Heart left ventricle (tissue), 16 donors: ENCODE data around the gene PLA2G6. TPM values are rescaled to one million over a fixed set of nuclear protein-coding genes. Genes with fewer than 3 reads are reported as not detected.

ENCODE experiments used
- ATAC-seq, 4 donors: fragments of 200-7000 bp; cut with Tn5 transposase; one replicate each; pipeline ENCODE4 v1.9.1; 2020 to 2022; ENCODE audit warnings: moderate library complexity in 4 of 4, mild to moderate bottlenecking in 3 of 4, moderate number of reproducible peaks in 1 of 4
- DNase-seq, 5 donors: peaks; one replicate each; pipeline ENCODE4 v3.0.0-alpha.2; 2020
- H3K27ac ChIP-seq, 12 donors: fragments of 200-600 bp; sonication (generic) in 4 of 12; one replicate each; pipeline versions ENCODE4 v1.5.0 to v1.8.0; 2016 to 2022; ENCODE audit warnings: mild to moderate bottlenecking in 2 of 12
- H3K27me3 ChIP-seq, 9 donors: fragments of 200-600 bp; sonication (generic) in 2 of 9; one replicate each; pipeline versions ENCODE4 v1.5.1 to v1.8.0; 2016 to 2022; ENCODE audit warnings: mild to moderate bottlenecking in 3 of 9
- H3K36me3 ChIP-seq, 9 donors: fragments of 200-600 bp; sonication (generic) in 2 of 9; one replicate each; pipeline versions ENCODE4 v1.5.0 to v1.8.0; 2018 to 2022; ENCODE audit warnings: mild to moderate bottlenecking in 2 of 9
- H3K4me1 ChIP-seq, 12 donors: fragments of 200-600 bp; sonication (generic) in 4 of 12; one replicate each; pipeline versions ENCODE4 v1.5.0 to v1.8.0; 2016 to 2022; ENCODE audit warnings: mild to moderate bottlenecking in 3 of 12
- H3K4me3 ChIP-seq, 12 donors: fragments of 200-600 bp; sonication (generic) in 4 of 12; one replicate each; pipeline versions ENCODE4 v1.5.0 to v1.8.0; 2017 to 2022; ENCODE audit warnings: mild to moderate bottlenecking in 9 of 12, moderate library complexity in 4 of 12
- H3K9me3 ChIP-seq, 12 donors: fragments of 200-600 bp; sonication (generic) in 4 of 12; one replicate each; pipeline versions ENCODE4 v1.5.0 to v1.8.0; 2016 to 2022; ENCODE audit warnings: mild to moderate bottlenecking in 1 of 12
- POLR2A ChIP-seq, 2 donors: fragments of 450-650 bp; IDR thresholded peaks; one replicate each; pipeline ENCODE4 v1.6.1; 2017; ENCODE audit warnings: antibody characterized with exemption in 2 of 2, mild to moderate bottlenecking in 2 of 2, moderate library complexity in 2 of 2
- WGBS, 4 donors: extraction: QIAGEN DNeasy Blood & Tissue Kit in 2 of 4; methylation state at CpG; one replicate each; pipeline versions ENCODE4 v1.1.5 to v1.1.7; 2013 to 2018; 5-methylcytosine and 5-hydroxymethylcytosine counted together
- intact Hi-C, 10 donors: fragments of 100-400 bp; cut with DNase I; formaldehyde crosslinking; loops; one replicate each; pipeline versions ENCODE4 v1.11.1 to v1.14.2; 2022
- polyA plus RNA-seq, 2 donors: library from polyadenylated mRNA; stranded (reverse); fragments of 200-250 nt; gene quantifications; one replicate each; pipeline ENCODE4 v1.2.3, GENCODE V29; 2013
- total RNA-seq, 9 donors: library from RNA; depleted of rRNA in 2 of 9; stranded (reverse); fragments of >200 nt in 2 of 9; fragmentation: NEBNext Ultra II Directional in 3 of 9; extraction: Animal tissue kit (Norgen Biotek cat#: 25700) in 3 of 9; gene quantifications; one replicate each; pipeline versions ENCODE4 v1.1.0 to v1.2.4, GENCODE V29; 2016 to 2023
- TF ChIP-seq, protein P1 (sequence below), 12 donors: fragments of 200-600 bp; sonication (generic) in 4 of 12; IDR thresholded peaks; one replicate each; pipeline versions ENCODE4 v1.5.0 to v1.8.0; 2018 to 2022; ENCODE audit warnings: antibody characterized with exemption in 12 of 12, mild to moderate bottlenecking in 5 of 12
- donor health status: ischemic (EF 13 %, LVEDD 7.1; RV severe dilation, severe dysfunction).
- donor health status: healthy with polysubstance abuse.
- donor health status: DM: no; HTN: yes; CAD: no.
- donor health status: DM: no; HTN: no; CAD: no.
- donor health status: ischemic (EF 25% LVEDD 6.9; RV normal size, moderate dysfunction).
- donor health status: ischemic (EF 25% LVEDD 5.7; RV mildly dilated, moderate dysfunction).
- donor health status: healthy.
- donor health status: DM: yes; HTN: yes; CAD: no.
- donor health status: ischemic (EF 35%, LVEDD 5.7; RV mildly dilated, moderate dysfunction).
- donor health status: nonischemic (EF 11% LVEDD 7.7; RV severe dilation, severe dysfunction).
- donor health status: DM: yes; HTN: yes; CAD: no.
- donor health status: PGD.
- donor health status: ischemic (EF 29% LVEDD 5.4; RV normal size, mild dysfunction).
- donor health status: nonischemic (EF 23%, LVEDD 6.1; RV moderate dilation, normal function).

Gene PLA2G6
- total and polyA plus RNA-seq, 11 donors = 4.9 to 17.9 (median 11.0) TPM

DNA sequence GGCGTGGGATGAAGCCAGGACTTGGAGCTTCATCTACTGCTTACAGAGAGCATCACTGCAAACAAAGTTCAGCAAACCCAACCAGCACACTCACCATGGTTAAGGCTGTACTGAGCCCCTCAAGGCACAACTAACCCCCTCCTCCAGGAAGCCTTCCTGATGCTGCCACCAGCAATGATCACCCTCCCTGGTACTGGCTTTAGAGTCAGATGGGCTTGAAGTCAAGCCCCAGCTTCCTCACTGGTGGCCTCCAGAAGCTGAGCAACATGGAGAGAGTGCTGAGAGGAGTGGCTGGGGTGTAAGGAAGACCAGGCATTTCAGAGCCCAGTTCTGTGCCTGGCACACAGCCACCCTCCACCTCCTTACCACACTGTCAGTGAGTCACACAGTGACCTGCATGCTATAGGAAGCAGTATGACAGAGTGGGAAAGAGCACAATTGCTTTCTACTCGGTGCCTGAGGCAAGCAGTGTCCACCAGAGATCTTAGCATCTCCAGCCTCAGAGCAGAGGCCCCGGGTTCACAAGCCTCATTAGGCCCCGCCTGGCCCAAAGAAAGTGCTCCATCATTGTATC is 46.4 kb downstream of the PLA2G6 start:
- Histone ChIP-seq H3K9me3 (no peaks in the 10 kb centered on the region), H3K4me3 (no peak overlapping the region), H3K27ac (no peak overlapping the region), H3K27me3 (no peaks in the 10 kb centered on the region), H3K4me1 (peaks cover 0 to 14% (median 2%) of the 10 kb centered on the region in 12 donors), H3K36me3 (peaks cover 0 to 54% (median 6%) of the 10 kb centered on the region in 9 donors)
- intact Hi-C loops = no loop called here
- DNase-seq (no peak), ATAC-seq (no peak)
- TF ChIP-seq POLR2A (IDR thresholded peaks at IDR 0.05) = no peak
- TF ChIP-seq, protein P1, sequence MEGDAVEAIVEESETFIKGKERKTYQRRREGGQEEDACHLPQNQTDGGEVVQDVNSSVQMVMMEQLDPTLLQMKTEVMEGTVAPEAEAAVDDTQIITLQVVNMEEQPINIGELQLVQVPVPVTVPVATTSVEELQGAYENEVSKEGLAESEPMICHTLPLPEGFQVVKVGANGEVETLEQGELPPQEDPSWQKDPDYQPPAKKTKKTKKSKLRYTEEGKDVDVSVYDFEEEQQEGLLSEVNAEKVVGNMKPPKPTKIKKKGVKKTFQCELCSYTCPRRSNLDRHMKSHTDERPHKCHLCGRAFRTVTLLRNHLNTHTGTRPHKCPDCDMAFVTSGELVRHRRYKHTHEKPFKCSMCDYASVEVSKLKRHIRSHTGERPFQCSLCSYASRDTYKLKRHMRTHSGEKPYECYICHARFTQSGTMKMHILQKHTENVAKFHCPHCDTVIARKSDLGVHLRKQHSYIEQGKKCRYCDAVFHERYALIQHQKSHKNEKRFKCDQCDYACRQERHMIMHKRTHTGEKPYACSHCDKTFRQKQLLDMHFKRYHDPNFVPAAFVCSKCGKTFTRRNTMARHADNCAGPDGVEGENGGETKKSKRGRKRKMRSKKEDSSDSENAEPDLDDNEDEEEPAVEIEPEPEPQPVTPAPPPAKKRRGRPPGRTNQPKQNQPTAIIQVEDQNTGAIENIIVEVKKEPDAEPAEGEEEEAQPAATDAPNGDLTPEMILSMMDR (IDR thresholded peaks at IDR 0.05) = no peak
- WGBS, 4 donors = 85 to 95% (median 90%) methylated on average over 3 to 4 of the region's 4 CpGs

DNA sequence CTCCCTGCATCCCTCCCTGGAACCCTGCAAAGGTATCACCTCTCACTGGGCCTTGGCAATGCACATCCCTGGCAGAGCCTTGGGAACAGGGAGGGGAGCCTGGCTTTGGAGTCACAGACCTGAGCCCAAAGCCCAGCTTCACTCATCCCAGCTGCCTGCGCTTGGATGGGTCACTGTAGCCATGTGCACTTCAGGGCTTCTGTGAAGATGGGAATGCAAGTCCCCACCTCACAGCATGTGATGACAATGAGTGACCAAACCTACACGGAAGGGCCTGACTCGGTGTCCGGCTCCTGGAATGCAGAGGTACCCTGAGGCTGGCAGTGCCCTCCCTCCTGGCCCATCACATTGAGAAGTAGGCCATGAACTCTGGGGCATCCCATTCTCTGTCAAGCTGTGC is 48.3 kb downstream of the PLA2G6 start:
- ATAC-seq (no peak), DNase-seq (no peak)
- 93 to 100% (median 98%) methylated on average over 1 to 4 of the region's 4 CpGs for WGBS, 4 donors
- Histone ChIP-seq H3K9me3 (no peaks in the 10 kb centered on the region), H3K4me3 (no peak overlapping the region), H3K4me1 (peaks cover 0 to 14% (median 2%) of the 10 kb centered on the region in 12 donors), H3K27me3 (no peaks in the 10 kb centered on the region), H3K27ac (no peak overlapping the region), H3K36me3 (peaks cover 0 to 58% (median 7%) of the 10 kb centered on the region in 9 donors)
- TF ChIP-seq, protein P1 (IDR thresholded peaks at IDR 0.05) = no peak
- no peak for TF ChIP-seq POLR2A (IDR thresholded peaks at IDR 0.05)
- intact Hi-C loops = no loop called here

DNA sequence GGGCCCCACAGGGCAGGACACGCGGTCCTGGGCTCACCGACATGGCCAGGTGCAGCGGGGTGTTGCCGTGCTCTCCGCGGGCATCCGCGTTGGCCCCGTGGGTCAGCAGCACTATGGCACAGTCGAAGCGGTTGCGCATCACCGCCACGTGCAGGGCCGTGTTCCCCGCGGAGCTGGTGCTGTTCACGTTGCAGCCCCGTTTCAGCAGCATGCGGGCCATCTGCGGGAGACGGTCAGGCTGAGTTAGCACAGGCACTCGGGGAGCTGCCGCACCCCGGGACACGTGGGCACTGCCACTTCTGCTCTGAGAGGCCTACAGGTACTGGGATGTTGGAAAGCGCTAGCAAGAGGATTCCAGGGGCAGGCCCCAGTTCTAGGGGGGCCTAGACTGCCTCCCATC is 48.8 kb downstream of the PLA2G6 start:
- H3K36me3 ChIP-seq = peaks cover 0 to 56% (median 7%) of the 10 kb centered on the region in 9 donors
- 92 to 98% (median 97%) methylated on average over 13 to 28 of the region's 28 CpGs for WGBS, 4 donors
- intact Hi-C loops = no loop called here
- no peaks in the 10 kb centered on the region for H3K9me3 ChIP-seq
- ATAC-seq (no peak), DNase-seq (no peak)
- H3K27ac ChIP-seq = no peak overlapping the region
- H3K27me3 ChIP-seq = no peaks in the 10 kb centered on the region
- peaks cover 0 to 14% (median 2%) of the 10 kb centered on the region in 12 donors for H3K4me1 ChIP-seq
- H3K4me3 ChIP-seq = no peak overlapping the region
- TF ChIP-seq, protein P1 (IDR thresholded peaks at IDR 0.05) = no peak
- no peak for TF ChIP-seq POLR2A (IDR thresholded peaks at IDR 0.05)

DNA sequence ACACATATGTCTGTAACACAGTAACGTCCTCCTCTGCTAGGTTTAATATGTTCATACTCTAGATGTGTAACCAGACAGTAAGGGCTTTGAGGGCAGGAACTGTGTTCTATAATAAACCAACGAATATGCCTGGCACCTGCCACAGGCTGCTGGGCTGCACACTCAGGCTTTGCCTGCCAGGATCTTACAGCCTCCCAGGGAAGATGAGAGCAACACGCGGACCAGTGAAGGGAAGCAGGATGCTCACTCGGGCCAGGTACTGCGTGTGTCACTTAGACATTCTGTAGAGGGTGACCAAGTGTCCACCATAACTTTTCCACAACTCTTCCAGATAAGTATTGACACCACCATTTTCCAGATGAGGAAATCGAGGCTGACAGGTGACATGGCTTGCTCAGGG is 49.5 kb downstream of the PLA2G6 start:
- DNase-seq (no peak), ATAC-seq (no peak)
- H3K4me1 ChIP-seq = peaks cover 0 to 14% (median 2%) of the 10 kb centered on the region in 12 donors
- no peaks in the 10 kb centered on the region for H3K9me3 ChIP-seq
- WGBS, 4 donors = 89 to 93% (median 92%) methylated on average over 7 of the region's 7 CpGs
- peaks cover 0 to 55% (median 7%) of the 10 kb centered on the region in 9 donors for H3K36me3 ChIP-seq
- no peaks in the 10 kb centered on the region for H3K27me3 ChIP-seq
- no peak for TF ChIP-seq POLR2A (IDR thresholded peaks at IDR 0.05)
- TF ChIP-seq, protein P1 (IDR thresholded peaks at IDR 0.05) = no peak
- no peak overlapping the region for H3K4me3 ChIP-seq
- intact Hi-C loops = no loop called here
- H3K27ac ChIP-seq = peak overlapping the region in 1 of 12 donors; percentile 48
